Right lobe of liver (tissue), 6 donors: ENCODE measurements around the gene SEPTIN11. TPM values are rescaled to one million over a fixed set of nuclear protein-coding genes. Genes with fewer than 3 reads are reported as not detected.

Experiments used
- ATAC-seq, 4 donors: fragments of 200-7000 bp; cut with Tn5 transposase; one replicate each; pipeline ENCODE4 v1.9.1; 2020; ENCODE audit warnings: mild to moderate bottlenecking in 4 of 4, moderate library complexity in 4 of 4
- DNase-seq, 3 donors: peaks; one replicate each; pipeline ENCODE4 v3.0.0-alpha.2; 2020
- H3K27ac ChIP-seq, 3 donors: fragments of 200-600 bp; one replicate each; pipeline ENCODE4 v1.8.0; 2022
- H3K27me3 ChIP-seq, 2 donors: fragments of 200-600 bp; one replicate each; pipeline ENCODE4 v1.8.0; 2022
- H3K36me3 ChIP-seq, 4 donors: fragments of 200-600 bp; sonication (generic) in 1 of 4; one replicate each; pipeline versions ENCODE4 v1.5.1 to v1.8.0; 2017 to 2022; ENCODE audit warnings: control low read depth in 1 of 4
- H3K4me1 ChIP-seq, 4 donors: fragments of 200-600 bp; sonication (generic) in 1 of 4; one replicate each; pipeline versions ENCODE4 v1.5.1 to v1.8.0; 2017 to 2022; ENCODE audit warnings: control low read depth in 1 of 4
- H3K4me3 ChIP-seq, 3 donors: fragments of 200-600 bp; one replicate each; pipeline ENCODE4 v1.8.0; 2022
- H3K9me3 ChIP-seq, 4 donors: fragments of 200-600 bp; sonication (generic) in 1 of 4; one replicate each; pipeline versions ENCODE4 v1.5.1 to v1.8.0; 2017 to 2022; ENCODE audit warnings: control low read depth in 1 of 4
- CTCF ChIP-seq, 4 donors: fragments of 200-600 bp in 3 of 4; fragments of 450-650 bp in 1 of 4; IDR thresholded peaks; one replicate each; pipeline versions ENCODE4 v1.5.1 to v1.8.0; 2016 to 2022; ENCODE audit warnings: antibody characterized with exemption in 4 of 4, mild to moderate bottlenecking in 2 of 4
- POLR2A ChIP-seq: fragments of 450-650 bp; IDR thresholded peaks from one replicate; pipeline ENCODE4 v1.6.1; 2017; ENCODE audit warnings: antibody characterized with exemption, mild to moderate bottlenecking
- WGBS: methylation state at CpG from one replicate; pipeline ENCODE4 v1.1.6; 2018; ENCODE audit warnings: low coverage, low lambda C conversion rate; ENCODE audit not compliant: insufficient coverage; ENCODE audit errors: missing lambda C conversion rate; 5-methylcytosine and 5-hydroxymethylcytosine counted together
- intact Hi-C, 2 donors: fragments of 100-400 bp; cut with DNase I; formaldehyde crosslinking; loops; one replicate each; pipeline versions ENCODE4 v1.11.2 to v1.14.1; 2022
- total RNA-seq, 6 experiments: library from RNA; depleted of rRNA in 2 of 6; stranded (reverse); fragments of >200 nt in 2 of 6; fragmentation: NEBNext Ultra II Directional in 3 of 6; extraction: Animal tissue kit (Norgen Biotek cat#: 25700) in 3 of 6; gene quantifications; one replicate each; pipeline versions ENCODE4 v1.1.0 to v1.2.4, GENCODE V29; 2016 to 2023
- donor health status: DM: no; HTN: yes; CAD: no.
- donor health status: DM: no; HTN: no; CAD: no.
- donor health status: DM: no; HTN: no; CAD: no.
- donor health status: DM: no; HTN: yes; CAD: no.
- donor health status: DM: no; HTN: yes; CAD: no.

Gene SEPTIN11
- total RNA-seq, 6 experiments from 2014 or later, result 33.4 to 116 (median 41.8) TPM

- 69% methylated on average over 4 of the region's 4 CpGs for WGBS
- intact Hi-C loops, result no loop called here
- no peak for ATAC-seq
These were observed 3.4 kb downstream of the SEPTIN11 start for GRCh38 chr4:76952656-76953582.

GRCh38 chr4:76953956-76954355 lies 4.4 kb downstream of the SEPTIN11 start:
- Histone ChIP-seq H3K27me3 (no peaks in the 10 kb centered on the region), H3K4me1 (peaks cover 0 to 16% (median 6%) of the 10 kb centered on the region in 4 donors), H3K4me3 (no peak overlapping the region), H3K9me3 (no peaks in the 10 kb centered on the region), H3K27ac (no peak overlapping the region), H3K36me3 (no peaks in the 10 kb centered on the region)
- WGBS, result 95% methylated on average over 2 of the region's 3 CpGs
- intact Hi-C loops, result no loop called here
- no peak for ATAC-seq
- TF ChIP-seq POLR2A (no peak), CTCF (IDR thresholded peaks at IDR 0.05) (no peak)
- DNase-seq, result no peak

More at GRCh38 chr4:76952656-76953582, 3.4 kb downstream of the SEPTIN11 start:
- Histone ChIP-seq H3K9me3 (no peaks in the 10 kb centered on the region), H3K36me3 (no peaks in the 10 kb centered on the region), H3K4me3 (no peak overlapping the region), H3K4me1 (peaks cover 0 to 21% (median 6%) of the 10 kb centered on the region in 4 donors), H3K27ac (no peak overlapping the region), H3K27me3 (no peaks in the 10 kb centered on the region)
- TF ChIP-seq POLR2A (no peak), CTCF (IDR thresholded peaks at IDR 0.05) (no peak)
- no peak for DNase-seq

GRCh38 chr4:76954489-76954888 lies 4.9 kb downstream of the SEPTIN11 start:
- Histone ChIP-seq H3K36me3 (no peaks in the 10 kb centered on the region), H3K9me3 (no peaks in the 10 kb centered on the region), H3K4me1 (peaks cover 0 to 16% (median 6%) of the 10 kb centered on the region in 4 donors), H3K4me3 (no peak overlapping the region), H3K27ac (peak overlapping the region in 1 of 3 donors; percentile 10), H3K27me3 (no peaks in the 10 kb centered on the region)
- no peak for TF ChIP-seq POLR2A
- no peak for TF ChIP-seq CTCF (IDR thresholded peaks at IDR 0.05)
- ATAC-seq (peak; percentile 35 to 58 (median 40)), DNase-seq (peak; percentile 42 to 76 (median 66))
- 26% methylated on average over 4 of the region's 4 CpGs for WGBS
- intact Hi-C loops, result no loop called here

- intact Hi-C loops, result no loop called here
- no peaks in the 10 kb centered on the region for H3K9me3 ChIP-seq
- no peak overlapping the region for H3K27ac ChIP-seq
- WGBS, result 70% methylated on average over 1 of the region's 1 CpG
- ATAC-seq (no peak), DNase-seq (no peak)
- no peak for TF ChIP-seq POLR2A
- TF ChIP-seq CTCF (IDR thresholded peaks at IDR 0.05), result no peak
- no peaks in the 10 kb centered on the region for H3K36me3 ChIP-seq
- peaks cover 0 to 16% (median 7%) of the 10 kb centered on the region in 4 donors for H3K4me1 ChIP-seq
- no peaks in the 10 kb centered on the region for H3K27me3 ChIP-seq
- H3K4me3 ChIP-seq, result no peak overlapping the region
These were observed 5.6 kb downstream of the SEPTIN11 start for GRCh38 chr4:76955182-76955581.
